ENCODE data around the gene MT1A. TPM values are rescaled to one million over a fixed set of nuclear protein-coding genes. Genes with fewer than 3 reads are reported as not detected.

The MT1A gene
- total and polyA plus RNA-seq, 10 of the 15 experiments (the other 5 are each of a cell fraction or from before 2014, with no cell fraction given) = not detected

- FAIRE-seq (no peak), DNase-seq (ENCODE audit: low read depth, low spot score) (no peak), ATAC-seq (no peak)
- BruUV-seq (replicated peaks) = no TSS peak
- H2AFZ ChIP-seq (ENCODE audit: control insufficient read depth, low read depth, low read length) = no peak overlapping the region
- in situ Hi-C loops (cut with MboI) = no loop called here
- H3K36me3 ChIP-seq (ENCODE audit: control insufficient read depth in 2 of 2, insufficient read depth in 2 of 2, low read length in 1 of 2) = no peaks in the 10 kb centered on the region
- no peaks in the 10 kb centered on the region for H3K9me3 ChIP-seq (replicated peaks; ENCODE audit: control insufficient read depth, insufficient read depth, low read length)
- 30% methylated on average over 7 of the region's 7 CpGs for WGBS (ENCODE audit: insufficient coverage, insufficient replicate concordance, low lambda C conversion rate, missing lambda C conversion rate)
- H4K20me1 ChIP-seq (ENCODE audit: control insufficient read depth, insufficient read depth) = no peaks in the 10 kb centered on the region
- intact Hi-C loops (cut with micrococcal nuclease; ENCODE audit: unreplicated experiment) = no loop called here
- no peak overlapping the region for H3K4me3 ChIP-seq
- no peak overlapping the region for H3K9ac ChIP-seq (ENCODE audit: control insufficient read depth, insufficient read depth, low read length)
- ChIA-PET CTCF (no interaction called here), RAD21 (ENCODE audit: unreplicated experiment) (no interaction called here), SMC1A (ENCODE audit: uncharacterized antibody, unreplicated experiment) (no interaction called here), POLR2A (no interaction called here)
- no peaks in the 10 kb centered on the region for H3K79me2 ChIP-seq (ENCODE audit: control insufficient read depth, insufficient read depth, low read length)
- no peak overlapping the region for H3K4me2 ChIP-seq (ENCODE audit: control insufficient read depth, insufficient read depth)
- H3K4me1 ChIP-seq (ENCODE audit: control insufficient read depth, insufficient read depth, low read length) = peaks cover 17% of the 10 kb centered on the region
- H3K27me3 ChIP-seq (replicated peaks in 1 of 2; ENCODE audit: control insufficient read depth in 2 of 2, insufficient read depth in 2 of 2, low read length in 1 of 2) = peaks cover 0 to 4% of the 10 kb centered on the region in 2 experiments
- no peak overlapping the region for H3K27ac ChIP-seq (ENCODE audit: control insufficient read depth, insufficient read depth)
- TF ChIP-seq CEBPB (IDR thresholded peaks at IDR 0.05; ENCODE audit: borderline replicate concordance in 1 of 2, low read depth in 2 of 2, low read length in 2 of 2) (no peak), FOS (IDR thresholded peaks at IDR 0.05; ENCODE audit: borderline replicate concordance, extremely low read depth, insufficient read length) (no peak), ETV6 (conservative IDR thresholded peaks at IDR 0.05 in 1 of 2, IDR thresholded peaks at IDR 0.05 in 1 of 2; ENCODE audit: borderline replicate concordance in 1 of 2, low read depth in 1 of 2) (no peak), RCOR1 (conservative IDR thresholded peaks at IDR 0.05; ENCODE audit: low read depth, low read length) (no peak), ZBTB33 (IDR thresholded peaks at IDR 0.05) (no peak), ZNF687 (IDR thresholded peaks at IDR 0.05) (no peak), POLR2AphosphoS2 (IDR thresholded peaks at IDR 0.05; ENCODE audit: low read depth, low read length) (no peak), ZBTB11 (CRISPR knock-in tag; IDR thresholded peaks at IDR 0.05) (no peak), E2F8 (IDR thresholded peaks at IDR 0.05; ENCODE audit: low read depth, partially characterized antibody) (no peak), TBL1XR1 (IDR thresholded peaks at IDR 0.05; ENCODE audit: low read depth, low read length) (no peak), SMAD1 (IDR thresholded peaks at IDR 0.05; ENCODE audit: low read depth, partially characterized antibody) (no peak), SP1 (IDR thresholded peaks at IDR 0.05; ENCODE audit: low read depth, low read length) (no peak)
Observed at GRCh38 chr16:56626685-56627084, 11.8 kb upstream of the MT1A start.

All from GM12878 (cell line).